Skin epidermis (tissue), 12 donors: ENCODE data around the gene PTBP1.

Experiments used
- H3K27ac ChIP-seq, 21 experiments: fragments of 200-600 bp; sonication (generic) in 11 of 21; one replicate each; pipeline ENCODE4 v1.5.0; 2020; ENCODE audit warnings: mild to moderate bottlenecking in 3 of 21, inconsistent platforms in 2 of 21, moderate library complexity in 2 of 21
- H3K4me3 ChIP-seq, 7 experiments: fragments of 200-600 bp; sonication (generic) in 2 of 7; one replicate each; pipeline ENCODE4 v1.5.0; 2020; ENCODE audit warnings: inconsistent platforms in 2 of 7, mild to moderate bottlenecking in 2 of 7, moderate library complexity in 1 of 7

PTBP1 gene

GRCh38 chr19:771332-771785 lies 25.9 kb upstream of the PTBP1 start:
- Histone ChIP-seq H3K27ac (no peak overlapping the region), H3K4me3 (no peak overlapping the region)

GRCh38 chr19:772063-772462 lies 25.2 kb upstream of the PTBP1 start:
- H3K27ac ChIP-seq, result no peak overlapping the region
- H3K4me3 ChIP-seq, result no peak overlapping the region

GRCh38 chr19:772730-773436 lies 24.4 kb upstream of the PTBP1 start:
- Histone ChIP-seq H3K4me3 (no peak overlapping the region), H3K27ac (no peak overlapping the region)

DNA sequence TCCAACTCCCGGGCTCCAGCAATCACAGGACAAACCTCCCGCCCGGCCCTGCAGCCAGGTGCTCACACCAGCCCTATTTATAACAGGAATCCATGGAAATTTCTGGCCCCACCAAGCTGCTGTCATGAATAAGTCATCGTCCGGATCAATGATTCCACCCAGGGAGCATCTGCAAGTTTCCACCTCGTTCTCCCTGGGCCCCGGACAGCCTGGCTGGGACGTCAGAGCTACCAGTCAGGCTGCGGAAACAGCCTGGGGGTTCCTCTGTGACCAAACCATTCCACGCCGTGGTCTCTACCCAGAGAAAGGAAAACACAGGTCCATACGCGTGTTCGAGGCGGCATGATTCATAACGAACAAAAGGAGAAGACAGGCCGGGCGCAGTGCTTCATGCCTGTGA lies 20.7 kb upstream of the PTBP1 start:
- H3K4me3 ChIP-seq, result no peak overlapping the region
- no peak overlapping the region for H3K27ac ChIP-seq

DNA sequence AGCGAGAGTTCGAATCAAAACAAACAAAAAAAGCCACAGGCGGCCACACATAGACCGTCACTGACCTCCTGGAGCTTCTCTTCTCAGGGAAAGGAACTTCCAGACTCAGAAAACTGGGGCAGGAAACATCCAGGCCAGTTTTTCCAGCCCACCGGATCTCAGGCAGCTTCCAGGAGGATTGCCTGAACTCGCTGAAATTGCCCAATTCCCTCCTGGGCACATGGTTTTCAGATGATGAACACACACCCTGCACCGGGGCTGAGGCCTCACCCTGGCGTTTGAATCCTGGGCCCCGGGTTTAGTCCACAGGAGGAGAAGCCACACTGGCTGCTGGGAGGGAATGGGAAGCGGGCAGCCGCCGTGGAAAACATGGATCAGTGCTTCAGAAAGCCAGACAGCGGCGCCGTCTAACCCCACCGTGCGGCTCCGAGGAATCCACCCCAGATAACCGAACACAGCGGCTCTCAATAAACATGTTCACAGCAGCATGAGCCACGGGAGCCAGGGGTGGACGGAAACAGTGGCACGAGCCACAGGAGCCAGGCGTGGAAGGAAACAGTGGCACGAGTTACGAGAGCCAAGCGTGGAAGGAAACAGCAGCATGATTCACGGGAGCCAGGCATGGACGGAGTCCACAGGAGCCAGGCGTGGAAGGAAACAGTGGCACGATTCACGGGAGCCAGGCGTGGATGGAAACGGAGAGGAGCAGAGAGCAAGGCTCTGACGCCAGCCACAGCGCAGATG lies 18.2 kb upstream of the PTBP1 start:
- Histone ChIP-seq H3K27ac (peak overlapping the region in 19 of 21 experiments; percentile 3 to 85 (median 76)), H3K4me3 (no peak overlapping the region)

DNA sequence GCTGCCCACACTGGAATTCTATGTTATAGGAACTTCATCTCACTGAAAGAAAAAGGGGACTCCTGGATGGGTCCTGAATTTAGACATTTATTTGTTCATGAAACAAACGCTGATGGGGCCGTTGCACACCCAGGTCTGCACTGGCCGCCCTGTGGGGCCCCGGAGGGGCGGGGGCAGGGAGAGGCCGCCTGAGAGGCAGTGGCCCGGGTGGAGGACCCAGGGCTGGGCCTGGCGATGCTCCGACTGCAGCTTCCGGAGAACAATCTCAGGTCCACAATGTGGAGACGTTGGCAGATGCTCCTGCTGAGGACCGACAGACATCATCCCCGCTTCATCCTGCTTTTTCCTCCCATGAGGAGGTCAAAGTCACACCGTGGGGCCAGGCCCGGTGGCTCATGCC lies 16.3 kb upstream of the PTBP1 start:
- Histone ChIP-seq H3K27ac (peak overlapping the region in 1 of 21 experiments; percentile 21), H3K4me3 (no peak overlapping the region)

DNA sequence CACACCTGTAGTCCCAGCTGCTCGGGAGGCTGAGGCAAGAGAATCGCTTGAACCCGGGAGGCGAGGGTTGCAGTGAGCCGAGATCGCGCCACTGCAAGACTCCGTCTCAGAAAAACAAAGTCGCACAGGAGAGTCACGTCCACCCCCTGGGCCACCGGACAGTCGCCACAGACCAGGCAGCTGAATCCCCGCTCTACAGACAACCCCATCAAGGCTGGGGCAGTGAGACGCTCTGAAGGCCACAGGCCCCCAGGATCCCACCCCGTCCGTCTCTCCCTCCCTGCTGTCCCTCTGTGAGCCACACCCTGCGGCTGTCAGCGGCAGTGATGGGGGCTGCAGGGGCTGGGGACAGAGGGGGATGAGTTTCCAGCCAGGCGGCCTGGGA lies 15.5 kb upstream of the PTBP1 start:
- H3K4me3 ChIP-seq, result no peak overlapping the region
- peak overlapping the region in 14 of 21 experiments; percentile 18 to 84 (median 60) for H3K27ac ChIP-seq

GRCh38 chr19:782185-782877 lies 14.9 kb upstream of the PTBP1 start:
- peak overlapping the region in 18 of 21 experiments; percentile 2 to 84 (median 56) for H3K27ac ChIP-seq
- peak overlapping the region in 3 of 7 experiments; percentile 0 to 27 (median 23) for H3K4me3 ChIP-seq

DNA sequence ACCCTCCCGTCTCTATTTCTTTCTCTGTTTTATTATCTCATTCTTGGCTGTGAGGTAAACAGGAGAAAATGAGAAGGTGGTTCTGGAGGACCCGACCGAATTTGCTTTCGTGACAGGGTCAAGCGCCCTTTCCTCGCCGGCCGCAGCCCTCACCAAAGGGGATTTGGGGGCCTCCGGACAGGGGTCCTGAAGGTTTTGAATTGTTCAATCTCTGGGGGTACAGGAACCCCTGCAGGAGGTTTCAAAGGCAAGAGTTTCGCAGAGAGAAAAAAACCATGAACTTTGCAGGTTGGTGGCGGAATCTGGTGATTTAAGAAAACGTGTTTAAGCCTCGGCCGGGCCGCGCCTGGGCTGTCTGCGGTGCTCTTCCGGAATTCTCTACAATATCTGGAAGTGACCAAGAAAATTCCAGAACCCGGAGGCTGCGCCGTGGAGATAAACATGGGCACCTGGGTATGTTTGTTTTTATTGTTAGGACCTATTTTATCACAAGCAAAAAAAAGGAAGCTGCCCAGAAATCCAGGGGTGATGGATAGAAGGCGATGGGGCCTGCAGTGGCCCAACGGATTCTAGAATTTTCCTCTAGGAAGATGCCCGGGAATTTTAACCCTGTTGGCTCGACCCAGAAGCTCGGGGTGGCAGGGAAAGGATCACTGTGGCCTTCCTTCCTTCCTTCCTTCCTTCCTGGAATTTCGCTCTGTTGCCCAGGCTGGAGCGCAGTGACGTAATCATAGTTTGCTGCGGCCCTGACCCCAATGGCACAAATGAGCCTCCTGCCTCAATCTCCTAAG lies 14.2 kb upstream of the PTBP1 start:
- Histone ChIP-seq H3K4me3 (peak overlapping the region in 3 of 7 experiments; percentile 0 to 27 (median 23)), H3K27ac (peak overlapping the region in 17 of 21 experiments; percentile 2 to 84 (median 62))

DNA sequence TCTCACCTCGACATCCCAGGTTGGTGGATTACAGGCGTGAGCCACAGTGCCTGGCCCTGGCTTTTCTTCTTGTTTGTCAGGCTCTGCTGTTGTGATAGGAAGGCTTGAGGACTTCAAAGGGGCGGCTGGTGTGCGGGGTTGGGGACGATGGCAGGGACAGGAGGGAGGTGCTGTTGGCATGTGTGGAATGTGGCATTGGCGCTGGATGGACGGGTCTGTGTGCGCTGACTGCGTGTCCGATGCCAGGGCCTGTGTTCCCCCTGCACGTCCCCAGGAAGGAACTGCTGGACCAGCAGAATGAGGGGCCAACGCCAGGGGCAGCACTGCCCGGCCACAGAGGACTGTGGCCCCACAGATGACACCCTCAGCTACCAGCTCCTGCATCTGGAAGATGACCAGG lies 12.7 kb upstream of the PTBP1 start:
- H3K27ac ChIP-seq, result no peak overlapping the region
- no peak overlapping the region for H3K4me3 ChIP-seq

GRCh38 chr19:787536-787935 lies 9.7 kb upstream of the PTBP1 start:
- no peak overlapping the region for H3K4me3 ChIP-seq

GRCh38 chr19:788686-788982 lies 8.6 kb upstream of the PTBP1 start:
- peak overlapping the region in 20 of 21 experiments; percentile 8 to 84 (median 62) for H3K27ac ChIP-seq
- no peak overlapping the region for H3K4me3 ChIP-seq

More at GRCh38 chr19:787536-787935, 9.7 kb upstream of the PTBP1 start:
- H3K27ac ChIP-seq, result peak overlapping the region in 2 of 21 experiments; percentile 51 to 64

- H3K27ac ChIP-seq, result peak overlapping the region in 20 of 21 experiments; percentile 8 to 84 (median 62)
- H3K4me3 ChIP-seq, result no peak overlapping the region
Observed at GRCh38 chr19:788983-789700, 8.1 kb upstream of the PTBP1 start.

GRCh38 chr19:789701-790060 lies 7.6 kb upstream of the PTBP1 start:
- peak overlapping the region in 17 of 21 experiments; percentile 8 to 84 (median 70) for H3K27ac ChIP-seq
- H3K4me3 ChIP-seq, result no peak overlapping the region

DNA sequence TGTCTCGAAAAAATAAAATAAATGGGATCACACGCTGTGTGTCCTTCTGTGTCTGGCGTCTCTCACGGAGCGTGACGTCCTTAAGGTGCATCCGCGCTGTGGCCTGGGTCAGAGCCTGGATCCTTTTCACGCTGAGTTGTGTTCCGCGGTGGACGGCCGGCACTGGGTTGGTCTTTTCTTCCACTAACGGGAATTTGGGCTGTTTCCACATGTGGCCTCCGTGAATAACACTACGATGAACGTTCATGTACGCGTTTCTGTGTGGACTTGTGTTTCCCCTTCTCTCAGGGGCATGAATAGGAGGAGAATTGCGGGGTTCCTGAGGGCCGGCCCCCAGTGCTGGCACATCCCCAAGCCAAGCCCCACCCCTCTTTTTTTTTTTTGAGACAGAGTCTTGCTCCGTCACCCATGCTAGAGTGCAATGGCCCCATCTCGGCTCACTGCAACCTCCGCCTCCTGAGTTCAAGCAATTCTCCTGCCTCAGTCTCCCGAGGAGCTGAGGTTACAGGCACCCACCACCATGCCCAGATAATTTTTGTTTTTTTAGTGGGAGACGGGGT lies 6.2 kb upstream of the PTBP1 start:
- H3K27ac ChIP-seq, result peak overlapping the region in 6 of 21 experiments; percentile 29 to 73 (median 58)

DNA sequence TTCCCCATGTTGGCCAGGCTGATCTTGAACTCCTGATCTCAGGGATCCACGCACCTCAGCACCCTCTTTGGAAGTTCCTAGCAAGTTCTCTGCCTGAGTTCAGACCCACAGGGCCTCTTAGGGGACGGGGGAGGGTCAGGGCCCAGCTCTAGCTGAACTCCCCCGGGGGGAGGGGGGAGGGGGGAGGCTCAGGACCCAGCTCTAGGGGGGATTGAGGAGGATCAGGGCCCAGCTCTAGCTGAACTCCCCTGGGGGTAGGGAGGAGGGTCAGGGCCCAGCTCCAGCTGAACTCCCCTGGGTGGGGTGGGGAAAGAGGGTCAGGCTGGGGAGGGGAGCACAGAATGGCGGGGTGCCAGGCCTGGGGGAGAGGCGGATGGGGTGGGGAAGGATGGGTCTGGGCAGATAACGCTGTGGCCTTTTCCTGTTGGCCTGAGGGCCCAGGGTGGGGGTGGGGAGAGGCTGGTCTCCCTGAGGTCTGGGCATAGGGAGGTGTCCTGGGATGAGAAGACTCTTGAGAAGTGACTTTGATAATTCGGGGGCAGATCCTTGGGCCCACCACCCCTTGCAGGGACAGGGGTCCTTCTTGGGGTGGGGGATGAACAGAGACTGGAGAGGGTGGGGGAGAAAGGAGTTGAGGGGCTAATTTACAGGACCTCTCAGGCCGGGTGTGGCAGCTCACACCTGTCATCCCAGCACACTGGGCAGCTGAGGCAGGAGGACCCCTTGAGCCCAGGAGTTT lies 5.5 kb upstream of the PTBP1 start:
- H3K27ac ChIP-seq, result peak overlapping the region in 11 of 21 experiments; percentile 28 to 73 (median 52)
- H3K4me3 ChIP-seq, result no peak overlapping the region

More for the DNA sequence above, 6.2 kb upstream of the PTBP1 start:
- H3K4me3 ChIP-seq, result no peak overlapping the region

DNA sequence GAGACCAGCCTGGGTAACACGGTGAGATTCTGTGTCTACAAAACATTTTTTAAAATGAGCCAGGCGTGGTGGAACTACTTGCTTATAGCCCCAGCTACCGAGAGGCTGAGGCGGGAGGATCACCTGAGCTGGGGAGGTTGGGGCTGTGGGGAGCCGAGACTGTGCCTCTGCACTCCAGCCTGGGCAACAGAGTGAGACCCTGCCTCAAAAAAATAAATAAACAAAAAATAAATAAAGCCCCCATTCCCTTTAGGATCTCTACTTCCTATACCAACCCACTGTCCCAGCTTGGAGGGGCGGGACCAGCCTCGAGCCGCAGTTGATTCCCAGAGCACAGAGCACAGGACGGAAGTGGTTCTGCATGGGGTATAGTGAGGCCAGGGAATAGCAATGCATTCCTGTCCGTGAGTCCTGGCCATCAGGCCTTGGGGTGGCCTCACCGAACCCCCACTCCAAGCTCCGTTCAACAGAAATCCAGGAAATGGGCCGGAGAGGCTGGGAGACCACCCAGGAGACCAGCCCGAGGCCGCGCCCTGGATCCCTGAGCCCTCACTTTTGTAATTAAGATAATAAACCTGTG lies 4.9 kb upstream of the PTBP1 start:
- peak overlapping the region in 10 of 21 experiments; percentile 16 to 73 (median 50) for H3K27ac ChIP-seq
- no peak overlapping the region for H3K4me3 ChIP-seq

- H3K27ac ChIP-seq, result no peak overlapping the region
- no peak overlapping the region for H3K4me3 ChIP-seq
Observed at GRCh38 chr19:793806-794205, 3.4 kb upstream of the PTBP1 start.
